Smooth muscle cell (in vitro differentiated cells): ENCODE measurements around the gene ITIH1. TPM values are rescaled to one million over a fixed set of nuclear protein-coding genes. Genes with fewer than 3 reads are reported as not detected.

Experiments used
- DNase-seq: peaks from one replicate; lab custom pipeline; 2025; ENCODE audit not compliant: unreplicated experiment; lab: John Stamatoyannopoulos, UW
- H2AFZ ChIP-seq: fragments of 200-600 bp; sonication (generic); 2 replicates; pipeline ENCODE4 v1.6.0; 2016; ENCODE audit warnings: antibody characterized with exemption, low read depth, mild to moderate bottlenecking
- H3F3A ChIP-seq: fragments of 200-600 bp; sonication (generic); 2 replicates; pipeline ENCODE4 v1.6.0; 2017; ENCODE audit warnings: antibody characterized with exemption, low read depth
- H3K27ac ChIP-seq: fragments of 200-600 bp; sonication (generic); 2 replicates; pipeline ENCODE4 v1.5.1; 2016; ENCODE audit warnings: low read depth, mild to moderate bottlenecking
- H3K27me3 ChIP-seq: fragments of 200-600 bp; sonication (generic); 2 replicates; pipeline ENCODE4 v1.6.1; 2016; ENCODE audit warnings: low read depth, mild to moderate bottlenecking
- H3K36me3 ChIP-seq: fragments of 200-600 bp; sonication (generic); 2 replicates; pipeline ENCODE4 v1.5.1; 2016; ENCODE audit warnings: low read depth
- H3K4me1 ChIP-seq: fragments of 200-600 bp; sonication (generic); 2 replicates; pipeline ENCODE4 v1.5.1; 2016; ENCODE audit warnings: low read depth
- H3K4me2 ChIP-seq: fragments of 200-600 bp; sonication (generic); 2 replicates; pipeline ENCODE4 v1.6.0; 2016; ENCODE audit warnings: mild to moderate bottlenecking
- H3K4me3 ChIP-seq: fragments of 200-600 bp; sonication (generic); 2 replicates; pipeline ENCODE4 v1.5.1; 2016; ENCODE audit warnings: mild to moderate bottlenecking
- H3K79me2 ChIP-seq: fragments of 200-600 bp; sonication (generic); 2 replicates; pipeline ENCODE4 v1.6.0; 2016; ENCODE audit warnings: low read depth, mild to moderate bottlenecking
- H3K9ac ChIP-seq: fragments of 200-600 bp; sonication (generic); 2 replicates; pipeline ENCODE4 v1.6.0; 2016; ENCODE audit warnings: low read depth
- H3K9me3 ChIP-seq: fragments of 200-600 bp; sonication (generic); replicated peaks from 2 replicates; pipeline ENCODE4 v1.5.1; 2016; ENCODE audit warnings: low read depth
- H4K20me1 ChIP-seq: fragments of 200-600 bp; sonication (generic); 2 replicates; pipeline ENCODE4 v1.6.0; 2016; ENCODE audit warnings: low read depth
- WGBS: methylation state at CpG from one replicate; pipeline ENCODE4 v1.1.7; 2016; ENCODE audit warnings: low lambda C conversion rate; 5-methylcytosine and 5-hydroxymethylcytosine counted together
- polyA plus RNA-seq: library from polyadenylated mRNA; unstranded; fragments of >200 nt; fragmentation: Nextera tagmentation; extraction: Ambion mirVana; gene quantifications from 2 replicates; pipeline ENCODE4 v1.2.1, GENCODE V29; 2016
- total RNA-seq: library from RNA; depleted of rRNA; stranded (reverse); fragments of >200 nt; gene quantifications from 2 replicates; pipeline ENCODE4 v1.2.3, GENCODE V29; 2014
- TF ChIP-seq, protein P1 (sequence below): fragments of 200-600 bp; sonication (generic); IDR thresholded peaks from 2 replicates; pipeline ENCODE4 v1.5.1; 2017; ENCODE audit warnings: borderline replicate concordance, mild to moderate bottlenecking, antibody characterized with exemption; ENCODE audit not compliant: insufficient read depth, poor library complexity, severe bottlenecking

ITIH1 gene
- total and polyA plus RNA-seq, 2 experiments from 2014 or later = not detected

DNA sequence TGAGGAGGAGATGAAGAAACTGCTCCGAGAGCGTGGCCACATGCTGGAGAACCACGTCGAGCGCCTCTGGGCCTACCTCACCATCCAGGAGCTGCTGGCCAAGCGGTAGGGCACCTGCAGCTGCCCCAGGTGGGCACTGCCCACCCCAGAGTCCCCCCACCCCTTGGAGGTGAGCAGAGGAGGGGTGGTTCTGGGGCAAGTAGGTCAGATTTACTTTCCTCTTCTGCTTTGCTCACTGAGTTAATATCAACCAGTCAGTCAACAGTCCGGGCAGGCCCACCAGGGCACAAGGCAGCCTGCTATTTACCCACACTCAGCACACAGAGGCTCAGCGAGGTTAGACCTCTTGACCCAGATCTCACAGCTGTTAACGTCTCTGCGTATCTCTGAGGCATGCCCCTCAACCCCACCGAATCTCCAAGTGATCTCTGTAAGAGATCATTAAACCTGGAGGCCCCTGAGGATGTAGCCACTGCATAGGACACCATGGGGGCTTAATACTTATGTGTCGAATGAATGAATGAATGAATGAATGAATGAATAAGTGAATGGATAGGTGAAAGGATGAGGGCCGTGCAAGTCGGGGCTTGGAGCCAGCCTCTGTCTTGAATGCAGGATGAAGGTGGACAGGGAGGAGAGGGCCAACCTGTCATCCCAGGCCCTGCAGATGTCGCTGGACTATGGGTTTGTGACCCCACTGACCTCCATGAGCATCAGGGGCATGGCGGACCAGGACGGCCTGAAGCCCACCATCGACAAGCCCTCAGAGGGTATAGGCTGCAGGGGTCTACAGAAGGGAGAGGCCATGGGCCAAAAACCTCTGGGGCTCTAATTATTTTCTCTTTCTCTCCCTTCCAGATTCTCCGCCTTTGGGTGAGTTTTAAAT is 9.2 kb downstream of the ITIH1 start:
- 88% methylated on average over 19 of the region's 19 CpGs for WGBS
- H2AFZ ChIP-seq = no peak overlapping the region
- DNase-seq = no peak
- no peaks in the 10 kb centered on the region for H4K20me1 ChIP-seq
- H3K27me3 ChIP-seq = peaks cover 18% of the 10 kb centered on the region
- H3F3A ChIP-seq = no peaks in the 10 kb centered on the region
- H3K4me2 ChIP-seq = no peak overlapping the region
- no peaks in the 10 kb centered on the region for H3K9me3 ChIP-seq
- H3K27ac ChIP-seq = no peak overlapping the region
- no peak overlapping the region for H3K9ac ChIP-seq
- no peaks in the 10 kb centered on the region for H3K4me1 ChIP-seq
- TF ChIP-seq, protein P1, sequence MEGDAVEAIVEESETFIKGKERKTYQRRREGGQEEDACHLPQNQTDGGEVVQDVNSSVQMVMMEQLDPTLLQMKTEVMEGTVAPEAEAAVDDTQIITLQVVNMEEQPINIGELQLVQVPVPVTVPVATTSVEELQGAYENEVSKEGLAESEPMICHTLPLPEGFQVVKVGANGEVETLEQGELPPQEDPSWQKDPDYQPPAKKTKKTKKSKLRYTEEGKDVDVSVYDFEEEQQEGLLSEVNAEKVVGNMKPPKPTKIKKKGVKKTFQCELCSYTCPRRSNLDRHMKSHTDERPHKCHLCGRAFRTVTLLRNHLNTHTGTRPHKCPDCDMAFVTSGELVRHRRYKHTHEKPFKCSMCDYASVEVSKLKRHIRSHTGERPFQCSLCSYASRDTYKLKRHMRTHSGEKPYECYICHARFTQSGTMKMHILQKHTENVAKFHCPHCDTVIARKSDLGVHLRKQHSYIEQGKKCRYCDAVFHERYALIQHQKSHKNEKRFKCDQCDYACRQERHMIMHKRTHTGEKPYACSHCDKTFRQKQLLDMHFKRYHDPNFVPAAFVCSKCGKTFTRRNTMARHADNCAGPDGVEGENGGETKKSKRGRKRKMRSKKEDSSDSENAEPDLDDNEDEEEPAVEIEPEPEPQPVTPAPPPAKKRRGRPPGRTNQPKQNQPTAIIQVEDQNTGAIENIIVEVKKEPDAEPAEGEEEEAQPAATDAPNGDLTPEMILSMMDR = no peak
- H3K4me3 ChIP-seq = no peak overlapping the region
- H3K79me2 ChIP-seq = no peaks in the 10 kb centered on the region
- H3K36me3 ChIP-seq = no peaks in the 10 kb centered on the region

DNA sequence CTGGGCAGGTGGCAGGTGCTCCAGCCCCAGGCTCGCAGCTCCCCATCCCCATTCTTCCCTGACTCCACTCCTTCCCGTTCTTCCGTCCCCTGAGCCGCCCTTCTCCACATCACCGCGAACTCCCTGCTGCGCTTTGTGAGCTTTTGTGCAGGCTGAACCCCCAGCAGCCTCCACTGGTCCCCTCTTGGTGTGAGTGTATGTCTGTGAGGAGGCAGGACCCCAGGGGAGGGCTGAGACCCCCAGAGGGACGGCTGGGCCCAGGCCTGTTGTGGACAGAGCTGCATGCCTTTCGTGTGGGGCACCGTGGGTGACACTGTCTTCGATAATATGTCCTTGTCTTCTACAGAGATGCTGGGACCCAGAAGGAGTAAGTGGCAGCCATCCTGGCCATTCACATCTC is 9.8 kb downstream of the ITIH1 start:
- WGBS = 91% methylated on average over 10 of the region's 11 CpGs
- Histone ChIP-seq H3K4me3 (no peak overlapping the region), H3K27me3 (peaks cover 11% of the 10 kb centered on the region), H3K4me1 (no peaks in the 10 kb centered on the region), H3K9me3 (no peaks in the 10 kb centered on the region), H3K79me2 (no peaks in the 10 kb centered on the region), H3K27ac (no peak overlapping the region), H3K9ac (no peak overlapping the region), H4K20me1 (no peaks in the 10 kb centered on the region), H3K4me2 (no peak overlapping the region), H2AFZ (no peak overlapping the region), H3K36me3 (no peaks in the 10 kb centered on the region), H3F3A (no peaks in the 10 kb centered on the region)
- TF ChIP-seq, protein P1 = no peak
- DNase-seq = no peak

DNA sequence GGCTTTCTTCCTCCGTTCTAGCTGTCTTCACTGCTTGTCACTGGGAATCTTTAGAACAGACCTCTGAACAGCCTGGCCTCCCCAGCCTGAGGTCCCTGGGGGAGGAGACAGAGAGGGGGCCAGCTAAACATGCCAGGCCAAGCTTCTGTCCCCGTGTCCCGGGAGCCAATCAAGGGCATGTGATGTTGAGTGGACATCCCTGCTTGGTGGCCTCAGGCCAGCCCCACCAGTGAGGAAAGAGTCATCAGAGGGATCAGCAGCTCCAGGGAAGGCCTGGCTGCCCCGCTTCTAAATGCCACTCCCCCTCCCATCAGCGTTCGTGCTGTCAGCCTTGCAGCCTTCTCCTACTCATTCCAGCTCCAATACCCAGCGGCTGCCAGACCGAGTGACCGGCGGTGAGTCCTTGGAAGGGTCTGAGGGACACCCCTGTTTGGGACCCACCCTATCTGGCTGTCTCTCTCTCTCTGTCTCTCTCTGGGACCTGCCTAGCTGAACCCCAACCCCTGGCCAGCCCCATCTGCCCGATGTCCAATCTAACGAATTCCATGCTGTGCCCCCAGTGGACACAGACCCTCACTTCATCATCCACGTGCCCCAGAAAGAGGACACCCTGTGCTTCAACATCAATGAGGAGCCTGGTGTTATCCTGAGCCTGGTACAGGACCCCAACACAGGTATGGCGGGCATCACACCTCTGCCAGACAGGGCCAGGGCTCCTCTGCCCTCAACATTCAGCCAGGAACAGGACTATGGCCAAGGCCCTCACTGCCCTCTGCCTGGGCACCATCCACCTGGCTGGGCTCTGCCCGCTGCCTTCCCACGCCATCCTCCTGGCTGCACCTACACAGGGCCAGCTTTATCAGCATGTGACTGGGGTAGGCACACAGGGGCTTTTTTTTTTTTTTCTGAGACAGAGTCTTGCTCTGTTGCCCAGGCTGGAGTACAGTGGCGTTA is 10.6 kb downstream of the ITIH1 start:
- 75% methylated on average over 17 of the region's 17 CpGs for WGBS
- no peak for DNase-seq
- peaks cover 4% of the 10 kb centered on the region for H3K27me3 ChIP-seq

More for the DNA sequence above, 10.6 kb downstream of the ITIH1 start:
- H3K4me1 ChIP-seq = no peaks in the 10 kb centered on the region
- no peaks in the 10 kb centered on the region for H3K79me2 ChIP-seq
- H3K27ac ChIP-seq = no peak overlapping the region
- no peaks in the 10 kb centered on the region for H4K20me1 ChIP-seq
- no peaks in the 10 kb centered on the region for H3K36me3 ChIP-seq
- no peak overlapping the region for H3K9ac ChIP-seq
- H3K9me3 ChIP-seq = no peaks in the 10 kb centered on the region
- H3F3A ChIP-seq = no peaks in the 10 kb centered on the region
- H3K4me3 ChIP-seq = no peak overlapping the region
- H3K4me2 ChIP-seq = no peak overlapping the region
- TF ChIP-seq, protein P1 = no peak
- no peak overlapping the region for H2AFZ ChIP-seq
